ENCODE measurements around the gene RFNG. TPM values are rescaled to one million over a fixed set of nuclear protein-coding genes. Genes with fewer than 3 reads are reported as not detected.
A peak's percentile ranks its signal among the peaks of the same experiment; 100 is the strongest.

RFNG gene
- total and polyA plus RNA-seq, 12 donors, result 21.2 to 78.0 (median 47.4) TPM

DNA sequence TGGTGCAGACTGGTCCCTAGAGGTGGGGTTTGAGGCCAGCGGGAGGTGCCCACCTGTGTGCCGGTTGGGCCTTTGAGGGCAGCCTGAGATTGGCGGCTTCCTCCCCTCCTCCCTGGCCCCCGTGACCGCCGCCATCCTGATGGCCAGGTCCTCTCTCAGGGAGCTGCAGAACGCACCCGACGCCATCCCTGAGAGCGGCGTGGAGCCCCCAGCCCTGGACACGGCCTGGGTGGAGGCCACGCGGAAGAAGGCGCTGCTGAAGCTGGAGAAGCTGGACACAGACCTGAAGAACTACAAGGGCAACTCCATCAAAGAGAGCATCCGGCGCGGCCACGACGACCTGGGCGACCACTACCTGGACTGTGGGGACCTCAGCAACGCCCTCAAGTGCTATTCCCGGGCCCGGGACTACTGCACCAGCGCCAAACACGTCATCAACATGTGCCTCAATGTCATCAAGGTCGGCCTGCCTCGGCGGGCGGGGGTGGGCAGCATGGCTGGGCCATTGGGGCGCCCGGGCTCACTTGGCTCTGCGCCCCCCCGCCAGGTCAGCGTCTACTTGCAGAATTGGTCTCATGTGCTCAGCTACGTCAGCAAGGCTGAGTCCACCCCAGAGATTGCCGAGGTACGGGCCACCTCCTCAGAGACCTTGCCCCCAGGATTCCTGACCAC, 2.9 kb upstream of the RFNG start:
- Histone ChIP-seq H3K36me3 (replicated peaks in 1 of 2) (peaks cover 0 to 71% of the 10 kb centered on the region in 2 donors), H3K4me3 (no peak overlapping the region), H3K27ac (no peak overlapping the region), H3K27me3 (no peaks in the 10 kb centered on the region), H3K9me3 (replicated peaks in 1 of 3) (no peaks in the 10 kb centered on the region), H3K4me1 (replicated peaks in 1 of 2) (peaks cover 28 to 35% of the 10 kb centered on the region in 2 donors)
- DNase-seq, result peak in 2 of 7 donors; percentile 6 to 31
- WGBS, 4 donors, result 79 to 89% (median 88%) methylated on average over 17 to 38 of the region's 38 CpGs
- no peak for TF ChIP-seq POLR2A (IDR thresholded peaks at IDR 0.05)
- no peak for TF ChIP-seq CTCF (IDR thresholded peaks at IDR 0.05)
- intact Hi-C loops (cut with DNase I), result no loop called here

DNA sequence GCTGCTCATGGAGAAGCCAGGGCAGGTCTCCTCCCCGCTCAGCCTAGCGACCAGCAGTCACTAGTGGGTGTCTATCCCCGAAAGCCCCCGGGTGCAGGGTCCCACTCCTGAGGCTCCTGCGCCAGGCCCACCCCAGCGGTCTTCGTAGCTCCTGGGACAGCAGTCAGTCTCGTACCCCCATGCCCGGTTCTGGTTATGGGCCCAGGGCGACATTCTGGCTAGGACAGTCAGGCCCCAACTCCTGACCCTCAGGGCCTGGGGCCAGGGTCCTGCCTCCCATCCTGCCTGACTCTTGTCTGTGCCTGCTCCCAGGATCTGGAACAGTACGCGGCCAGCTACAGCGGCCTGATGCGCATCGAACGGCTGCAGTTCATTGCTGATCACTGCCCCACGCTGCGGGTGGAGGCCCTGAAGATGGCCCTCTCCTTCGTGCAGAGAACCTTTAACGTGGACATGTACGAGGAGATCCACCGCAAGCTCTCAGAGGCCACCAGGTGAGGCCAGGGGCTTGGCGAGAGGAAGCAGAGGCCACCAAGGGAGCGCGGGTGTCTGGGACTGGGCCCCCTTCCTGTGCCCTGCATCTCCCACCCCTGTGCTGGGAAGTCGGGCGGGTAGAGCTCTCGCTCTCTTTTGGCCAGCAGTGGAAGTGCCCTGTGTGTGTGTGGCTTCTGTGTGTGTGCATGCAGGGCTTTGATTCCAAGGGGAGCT, 2.1 kb upstream of the RFNG start:
- TF ChIP-seq POLR2A (IDR thresholded peaks at IDR 0.05), result no peak
- TF ChIP-seq CTCF (IDR thresholded peaks at IDR 0.05), result no peak
- H3K4me1 ChIP-seq (replicated peaks in 1 of 2), result peaks cover 28 to 35% of the 10 kb centered on the region in 2 donors
- no peak overlapping the region for H3K4me3 ChIP-seq
- H3K27ac ChIP-seq, result no peak overlapping the region
- DNase-seq, result peak in 2 of 7 donors; percentile 5 to 20
- intact Hi-C loops (cut with DNase I), result no loop called here
- 89 to 95% (median 93%) methylated on average over 19 to 28 of the region's 28 CpGs for WGBS, 4 donors
- peaks cover 0 to 71% of the 10 kb centered on the region in 2 donors for H3K36me3 ChIP-seq (replicated peaks in 1 of 2)
- no peaks in the 10 kb centered on the region for H3K27me3 ChIP-seq
- H3K9me3 ChIP-seq (replicated peaks in 1 of 3), result no peaks in the 10 kb centered on the region

DNA sequence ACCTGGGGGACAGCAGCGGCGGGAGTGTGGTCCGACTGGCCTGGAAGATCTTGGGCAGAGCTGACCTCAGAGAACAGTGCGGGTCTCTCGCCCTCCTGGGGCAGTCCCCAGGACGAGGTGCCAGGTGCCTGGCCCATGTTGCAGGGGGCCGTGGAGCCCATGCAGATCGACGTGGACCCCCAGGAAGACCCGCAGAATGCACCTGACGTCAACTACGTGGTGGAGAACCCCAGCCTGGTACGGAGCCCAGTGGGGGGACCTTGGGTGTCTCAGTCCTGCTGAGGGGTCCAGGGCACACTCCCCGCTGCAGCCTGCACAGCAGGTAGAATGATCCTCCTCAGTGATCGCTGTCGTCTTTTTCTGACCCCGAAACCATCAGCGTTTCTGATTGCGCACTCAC, 1.5 kb upstream of the RFNG start:
- Histone ChIP-seq H3K4me1 (replicated peaks in 1 of 2) (peaks cover 28 to 35% of the 10 kb centered on the region in 2 donors), H3K27ac (no peak overlapping the region), H3K9me3 (replicated peaks in 1 of 3) (no peaks in the 10 kb centered on the region), H3K36me3 (replicated peaks in 1 of 2) (peaks cover 0 to 70% of the 10 kb centered on the region in 2 donors), H3K4me3 (peak overlapping the region in 1 of 4 donors; percentile 97), H3K27me3 (no peaks in the 10 kb centered on the region)
- DNase-seq, result peak in 2 of 7 donors; percentile 6 to 18
- WGBS, 4 donors, result 84 to 95% (median 85%) methylated on average over 9 to 19 of the region's 19 CpGs
- no peak for TF ChIP-seq POLR2A (IDR thresholded peaks at IDR 0.05)
- intact Hi-C loops (cut with DNase I), result no loop called here

- DNase-seq, result peak in 1 of 7 donors; percentile 8
- Histone ChIP-seq H3K4me1 (replicated peaks in 1 of 2) (peaks cover 25 to 31% of the 10 kb centered on the region in 2 donors), H3K9me3 (replicated peaks in 1 of 3) (no peaks in the 10 kb centered on the region), H3K27me3 (no peaks in the 10 kb centered on the region), H3K27ac (no peak overlapping the region), H3K36me3 (replicated peaks in 1 of 2) (peaks cover 0 to 68% of the 10 kb centered on the region in 2 donors), H3K4me3 (peak overlapping the region in 3 of 4 donors; percentile 35 to 97 (median 58))
- intact Hi-C loops (cut with DNase I), result no loop called here
- TF ChIP-seq CTCF (IDR thresholded peaks at IDR 0.05) (no peak), POLR2A (IDR thresholded peaks at IDR 0.05) (no peak)
- 18 to 67% (median 31%) methylated on average over 2 to 19 of the region's 19 CpGs for WGBS, 4 donors
Measured at GRCh38 chr17:82052638-82053059, 1.0 kb upstream of the RFNG start.

All from adrenal gland (tissue), 12 donors.